HepG2 (cell line): ENCODE data around the gene EPB42. TPM values are rescaled to one million over a fixed set of nuclear protein-coding genes. Genes with fewer than 3 reads are reported as not detected.

Source experiments
- ATAC-seq: fragments of 200-7000 bp; cut with Tn5 transposase; 3 replicates; pipeline ENCODE4 v1.9.1; 2020; ENCODE audit warnings: mild to moderate bottlenecking, moderate library complexity
- BruUV-seq: library from RNA; stranded (reverse); fragments of 400-500 nt; replicated peaks from 2 replicates; lab custom pipeline; 2021; lab: Mats Ljungman, UMichigan
- CTCF ChIA-PET: fragments of 300-600 bp; formaldehyde crosslinking; extraction: SDS; loops from one replicate; lab custom pipeline; 2021; ENCODE audit warnings: low total read pairs, inconsistent platforms, low intra/inter-chr PET ratio; lab: Yijun Ruan, JAX
- POLR2A ChIA-PET: fragments of 350-600 bp; sonication (Branson Sonifier 250); formaldehyde crosslinking; loops from one replicate; lab custom pipeline; 2020; ENCODE audit warnings: antibody characterized with exemption, inconsistent platforms; lab: Yijun Ruan, JAX
- DNase-seq: peaks from one replicate; pipeline ENCODE4 v3.0.0-alpha.2; 2015; ENCODE audit warnings: low spot score
- FAIRE-seq: peaks from 3 replicates; lab custom pipeline; 2011; peaks lifted over from hg19 to GRCh38; lab: Jason Lieb, UNC
- H2AFZ ChIP-seq: one replicate; pipeline ENCODE4 v1.6.1; 2011; ENCODE audit warnings: low read length, inconsistent platforms
- H3K27ac ChIP-seq: fragments of 300-600 bp; 3 replicates; pipeline ENCODE4 v1.8.0; 2011; ENCODE audit warnings: mixed run types, mild to moderate bottlenecking, mixed read lengths, low read length, inconsistent platforms; ENCODE audit not compliant: insufficient read depth; ENCODE audit errors: extremely low read length
- H3K27me3 ChIP-seq, 2 experiments: fragments of 200-600 bp in 1 of 2; 2 replicates in 1 of 2; 3 replicates in 1 of 2; pipeline versions ENCODE4 v1.6.0 to v1.8.0; 2011; ENCODE audit warnings: low read length in 2 of 2, mild to moderate bottlenecking in 2 of 2, moderate library complexity in 2 of 2, inconsistent platforms in 1 of 2; ENCODE audit not compliant: insufficient read depth in 2 of 2, control insufficient read depth in 1 of 2
- H3K36me3 ChIP-seq, 2 experiments: fragments of 200-600 bp in 1 of 2; replicated peaks in 1 of 2; 2 replicates in 1 of 2; 3 replicates in 1 of 2; pipeline versions ENCODE4 v1.5.1 to v1.8.0; 2011; ENCODE audit warnings: low read length in 2 of 2, inconsistent platforms in 1 of 2; ENCODE audit not compliant: insufficient read depth in 2 of 2, control insufficient read depth in 1 of 2
- H3K4me1 ChIP-seq: 2 replicates; pipeline ENCODE4 v1.5.1; 2012; ENCODE audit warnings: low read length, inconsistent platforms; ENCODE audit not compliant: insufficient read depth
- H3K4me2 ChIP-seq: 2 replicates; pipeline ENCODE4 v1.6.0; 2011; ENCODE audit warnings: low read depth, low read length, inconsistent platforms
- H3K4me3 ChIP-seq, 3 experiments: fragments of 200-600 bp in 1 of 3; sonication (generic), shearing (Covaris generic) in 1 of 3; replicated peaks in 1 of 3; 2 replicates each; pipeline ENCODE4 v1.5.1; 2011 to 2016; ENCODE audit warnings: low read length in 3 of 3, inconsistent platforms in 2 of 3, low read depth in 2 of 3, mild to moderate bottlenecking in 2 of 3, control low read depth in 1 of 3, mixed read lengths in 1 of 3; ENCODE audit not compliant: insufficient read depth in 1 of 3
- H3K79me2 ChIP-seq: one replicate; pipeline ENCODE4 v1.6.1; 2011; ENCODE audit warnings: low read length, inconsistent platforms; ENCODE audit not compliant: insufficient read depth
- H3K9ac ChIP-seq: 2 replicates; pipeline ENCODE4 v1.6.0; 2011; ENCODE audit warnings: mild to moderate bottlenecking, low read depth, low read length, inconsistent platforms; ENCODE audit not compliant: insufficient read depth
- H3K9me3 ChIP-seq: 2 replicates; pipeline ENCODE4 v1.5.1; 2012; ENCODE audit warnings: mild to moderate bottlenecking, low read length
- H4K20me1 ChIP-seq: 2 replicates; pipeline ENCODE4 v1.6.0; 2011; ENCODE audit warnings: inconsistent platforms, mild to moderate bottlenecking, low read length, moderate library complexity; ENCODE audit not compliant: insufficient read depth
- DNMT1 ChIP-seq: sonication (generic); formaldehyde crosslinking; IDR thresholded peaks from 2 replicates; pipeline ENCODE4 v1.5.1; 2020; ENCODE audit warnings: mild to moderate bottlenecking, missing genetic modification reagents
- MAFG ChIP-seq: sonication (generic); formaldehyde crosslinking; IDR thresholded peaks from 2 replicates; pipeline ENCODE4 v1.5.1; 2020; ENCODE audit warnings: mild to moderate bottlenecking, missing genetic modification reagents
- NFATC3 ChIP-seq: sonication (generic); formaldehyde crosslinking; IDR thresholded peaks from 2 replicates; pipeline ENCODE4 v1.5.1; 2020; ENCODE audit warnings: mild to moderate bottlenecking, missing genetic modification reagents
- PCBP2 ChIP-seq: fragments of 200-400 bp; formaldehyde crosslinking; optimal IDR thresholded peaks from 2 replicates; pipeline ENCODE3; 2018; ENCODE audit warnings: low read length, low read depth; ENCODE audit not compliant: poor library complexity, severe bottlenecking
- ZNF335 ChIP-seq: sonication (generic); formaldehyde crosslinking; IDR thresholded peaks from 2 replicates; pipeline ENCODE4 v1.4.0; 2020; ENCODE audit warnings: missing genetic modification reagents
- ZNF570 ChIP-seq: sonication (generic); formaldehyde crosslinking; IDR thresholded peaks from 2 replicates; pipeline ENCODE4 v1.4.0; 2020; ENCODE audit warnings: mild to moderate bottlenecking, missing genetic modification reagents, borderline replicate concordance
- ZNF598 ChIP-seq: sonication (generic); formaldehyde crosslinking; IDR thresholded peaks from 2 replicates; pipeline ENCODE4 v1.5.1; 2020; ENCODE audit warnings: mild to moderate bottlenecking, missing genetic modification reagents, borderline replicate concordance
- ZNF782 ChIP-seq: sonication (generic); formaldehyde crosslinking; IDR thresholded peaks from 2 replicates; pipeline ENCODE4 v1.4.0; 2020; ENCODE audit warnings: missing genetic modification reagents, mild to moderate bottlenecking, borderline replicate concordance
- WGBS: methylation state at CpG from one replicate; pipeline ENCODE4 v1.1.6; 2017; ENCODE audit warnings: low lambda C conversion rate; 5-methylcytosine and 5-hydroxymethylcytosine counted together
- in situ Hi-C: cut with HindIII; loops from 2 replicates; pipeline ENCODE4 v1.10.0; 2017; ENCODE audit warnings: low pct_unique_long_range_greater_than_20kb; ENCODE audit not compliant: extremely low pct_ligation_motif_present
- intact Hi-C: fragments of 100-400 bp; cut with micrococcal nuclease; formaldehyde crosslinking; loops from one replicate; pipeline ENCODE4 v1.10.0; 2022; ENCODE audit not compliant: unreplicated experiment
- polyA plus RNA-seq, 8 experiments: library from polyadenylated mRNA; depleted of rRNA in 3 of 8; stranded (reverse) in 7 of 8; unstranded in 1 of 8; fragments of >200 nt; fragmentation: Illumina TruSeq in 4 of 8; extraction: Trizol in 4 of 8; gene quantifications; 2 replicates each; pipeline versions ENCODE4 v1.2.1 to v1.2.3, GENCODE V29; 2011 to 2016; ENCODE audit warnings: low read depth in 4 of 8, missing spikeins in 1 of 8, mixed read lengths in 1 of 8; ENCODE audit not compliant: insufficient read depth in 1 of 8
- total RNA-seq, 5 experiments: library from RNA; depleted of rRNA; stranded (reverse); fragments of >200 nt; fragmentation: Illumina TruSeq; extraction: Trizol; gene quantifications; 2 replicates each; pipeline ENCODE4 v1.2.3, GENCODE V29; 2016; ENCODE audit warnings: low read depth in 1 of 5
- TF ChIP-seq, protein P1 (sequence below): sonication (generic); formaldehyde crosslinking; IDR thresholded peaks from 2 replicates; pipeline ENCODE4 v1.9.0; 2022; ENCODE audit warnings: low read depth, missing genetic modification reagents
- TF ChIP-seq, protein P2 (sequence below): sonication (generic); formaldehyde crosslinking; IDR thresholded peaks from 2 replicates; pipeline ENCODE4 v1.5.1; 2020; ENCODE audit warnings: mild to moderate bottlenecking, moderate library complexity, missing genetic modification reagents
- TF ChIP-seq, protein P3 (sequence below): sonication (generic); formaldehyde crosslinking; IDR thresholded peaks from 2 replicates; pipeline ENCODE4 v1.8.1; 2023; ENCODE audit warnings: mild to moderate bottlenecking, missing genetic modification reagents, borderline replicate concordance
- TF ChIP-seq, protein P4 (sequence below): sonication (generic); formaldehyde crosslinking; IDR thresholded peaks from one replicate; pipeline ENCODE4 v1.5.1; 2020; ENCODE audit warnings: mild to moderate bottlenecking, missing genetic modification reagents; ENCODE audit errors: not compliant biosample characterization

The EPB42 gene
- total and polyA plus RNA-seq, 2 of the 13 experiments (the other 11 are each of a cell fraction or from before 2014, with no cell fraction given), result not detected

DNA sequence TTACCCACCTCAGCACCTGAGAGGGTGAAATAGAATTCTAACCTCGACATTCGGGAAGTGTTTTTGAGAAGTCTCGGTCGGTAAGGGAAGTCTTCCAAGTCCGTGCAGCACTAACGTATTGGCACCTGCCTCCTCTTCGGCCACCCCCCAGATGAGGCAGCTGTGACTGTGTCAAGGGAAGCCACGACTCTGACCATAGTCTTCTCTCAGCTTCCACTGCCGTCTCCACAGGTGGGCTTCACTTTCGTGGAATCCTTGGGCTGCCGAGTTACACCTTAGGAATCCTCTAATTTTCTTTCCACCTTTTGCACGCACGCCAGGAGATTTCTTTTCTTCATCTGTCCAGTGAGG is 34.8 kb downstream of the EPB42 start:
- Histone ChIP-seq H3K79me2 (no peaks in the 10 kb centered on the region), H3K4me1 (peaks cover 10% of the 10 kb centered on the region), H3K9me3 (no peaks in the 10 kb centered on the region), H3K4me2 (peak overlapping the region; percentile 89), H3K4me3 (peak overlapping the region; percentile 86 to 89 (median 87)), H3K9ac (peak overlapping the region; percentile 69), H3K27me3 (no peaks in the 10 kb centered on the region), H2AFZ (peak overlapping the region; percentile 57), H4K20me1 (no peaks in the 10 kb centered on the region), H3K36me3 (peaks cover 3 to 25% of the 10 kb centered on the region in 2 experiments; a peak in 2 of 5 replicates), H3K27ac (peak overlapping the region; percentile 77)
- FAIRE-seq (no peak), DNase-seq (no peak), ATAC-seq (peak; percentile 51)
- intact Hi-C loops, result loop anchor here (5.0 kb wide), 1 partner anchor 79 kb away; the partner anchor contains the start of gene UBR1
- in situ Hi-C loops, result no loop called here
- ChIA-PET CTCF (interaction anchor here (1.1 kb wide), 1 partner anchor 100 kb away, joined by 3 read pairs; no protein-coding TSS in a partner anchor), POLR2A (interaction anchor here (1.0 to 1.3 kb wide), 2 partner anchors 9 to 18 kb away, joined by 4 to 6 read pairs; no protein-coding TSS in a partner anchor)
- TSS peak; percentile 48 for BruUV-seq
- WGBS, result 0% methylated on average over 10 of the region's 13 CpGs
- TF ChIP-seq ZNF570 (CRISPR knock-in tag), result no peak
- TF ChIP-seq, protein P1, sequence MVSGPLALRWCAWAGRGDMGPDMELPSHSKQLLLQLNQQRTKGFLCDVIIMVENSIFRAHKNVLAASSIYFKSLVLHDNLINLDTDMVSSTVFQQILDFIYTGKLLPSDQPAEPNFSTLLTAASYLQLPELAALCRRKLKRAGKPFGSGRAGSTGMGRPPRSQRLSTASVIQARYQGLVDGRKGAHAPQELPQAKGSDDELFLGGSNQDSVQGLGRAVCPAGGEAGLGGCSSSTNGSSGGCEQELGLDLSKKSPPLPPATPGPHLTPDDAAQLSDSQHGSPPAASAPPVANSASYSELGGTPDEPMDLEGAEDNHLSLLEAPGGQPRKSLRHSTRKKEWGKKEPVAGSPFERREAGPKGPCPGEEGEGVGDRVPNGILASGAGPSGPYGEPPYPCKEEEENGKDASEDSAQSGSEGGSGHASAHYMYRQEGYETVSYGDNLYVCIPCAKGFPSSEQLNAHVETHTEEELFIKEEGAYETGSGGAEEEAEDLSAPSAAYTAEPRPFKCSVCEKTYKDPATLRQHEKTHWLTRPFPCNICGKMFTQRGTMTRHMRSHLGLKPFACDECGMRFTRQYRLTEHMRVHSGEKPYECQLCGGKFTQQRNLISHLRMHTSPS (CRISPR knock-in tag), result no peak
- no peak for TF ChIP-seq ZNF335 (CRISPR knock-in tag)
- TF ChIP-seq NFATC3 (CRISPR knock-in tag), result 0 out of 2 replicates have a peak, but pooled peaks have one; percentile 45
- no peak for TF ChIP-seq ZNF782
- TF ChIP-seq, protein P2, sequence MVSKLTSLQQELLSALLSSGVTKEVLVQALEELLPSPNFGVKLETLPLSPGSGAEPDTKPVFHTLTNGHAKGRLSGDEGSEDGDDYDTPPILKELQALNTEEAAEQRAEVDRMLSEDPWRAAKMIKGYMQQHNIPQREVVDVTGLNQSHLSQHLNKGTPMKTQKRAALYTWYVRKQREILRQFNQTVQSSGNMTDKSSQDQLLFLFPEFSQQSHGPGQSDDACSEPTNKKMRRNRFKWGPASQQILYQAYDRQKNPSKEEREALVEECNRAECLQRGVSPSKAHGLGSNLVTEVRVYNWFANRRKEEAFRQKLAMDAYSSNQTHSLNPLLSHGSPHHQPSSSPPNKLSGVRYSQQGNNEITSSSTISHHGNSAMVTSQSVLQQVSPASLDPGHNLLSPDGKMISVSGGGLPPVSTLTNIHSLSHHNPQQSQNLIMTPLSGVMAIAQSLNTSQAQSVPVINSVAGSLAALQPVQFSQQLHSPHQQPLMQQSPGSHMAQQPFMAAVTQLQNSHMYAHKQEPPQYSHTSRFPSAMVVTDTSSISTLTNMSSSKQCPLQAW (CRISPR knock-in tag), result 0 out of 2 replicates have a peak, but pooled peaks have one; percentile 24
- no peak for TF ChIP-seq PCBP2
- 0 out of 2 replicates have a peak, but pooled peaks have one; percentile 36 for TF ChIP-seq ZNF598
- TF ChIP-seq, protein P3, sequence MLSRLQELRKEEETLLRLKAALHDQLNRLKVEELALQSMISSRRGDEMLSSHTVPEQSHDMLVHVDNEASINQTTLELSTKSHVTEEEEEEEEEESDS, result no peak
- TF ChIP-seq MAFG (CRISPR knock-in tag), result no peak
- TF ChIP-seq, protein P4, sequence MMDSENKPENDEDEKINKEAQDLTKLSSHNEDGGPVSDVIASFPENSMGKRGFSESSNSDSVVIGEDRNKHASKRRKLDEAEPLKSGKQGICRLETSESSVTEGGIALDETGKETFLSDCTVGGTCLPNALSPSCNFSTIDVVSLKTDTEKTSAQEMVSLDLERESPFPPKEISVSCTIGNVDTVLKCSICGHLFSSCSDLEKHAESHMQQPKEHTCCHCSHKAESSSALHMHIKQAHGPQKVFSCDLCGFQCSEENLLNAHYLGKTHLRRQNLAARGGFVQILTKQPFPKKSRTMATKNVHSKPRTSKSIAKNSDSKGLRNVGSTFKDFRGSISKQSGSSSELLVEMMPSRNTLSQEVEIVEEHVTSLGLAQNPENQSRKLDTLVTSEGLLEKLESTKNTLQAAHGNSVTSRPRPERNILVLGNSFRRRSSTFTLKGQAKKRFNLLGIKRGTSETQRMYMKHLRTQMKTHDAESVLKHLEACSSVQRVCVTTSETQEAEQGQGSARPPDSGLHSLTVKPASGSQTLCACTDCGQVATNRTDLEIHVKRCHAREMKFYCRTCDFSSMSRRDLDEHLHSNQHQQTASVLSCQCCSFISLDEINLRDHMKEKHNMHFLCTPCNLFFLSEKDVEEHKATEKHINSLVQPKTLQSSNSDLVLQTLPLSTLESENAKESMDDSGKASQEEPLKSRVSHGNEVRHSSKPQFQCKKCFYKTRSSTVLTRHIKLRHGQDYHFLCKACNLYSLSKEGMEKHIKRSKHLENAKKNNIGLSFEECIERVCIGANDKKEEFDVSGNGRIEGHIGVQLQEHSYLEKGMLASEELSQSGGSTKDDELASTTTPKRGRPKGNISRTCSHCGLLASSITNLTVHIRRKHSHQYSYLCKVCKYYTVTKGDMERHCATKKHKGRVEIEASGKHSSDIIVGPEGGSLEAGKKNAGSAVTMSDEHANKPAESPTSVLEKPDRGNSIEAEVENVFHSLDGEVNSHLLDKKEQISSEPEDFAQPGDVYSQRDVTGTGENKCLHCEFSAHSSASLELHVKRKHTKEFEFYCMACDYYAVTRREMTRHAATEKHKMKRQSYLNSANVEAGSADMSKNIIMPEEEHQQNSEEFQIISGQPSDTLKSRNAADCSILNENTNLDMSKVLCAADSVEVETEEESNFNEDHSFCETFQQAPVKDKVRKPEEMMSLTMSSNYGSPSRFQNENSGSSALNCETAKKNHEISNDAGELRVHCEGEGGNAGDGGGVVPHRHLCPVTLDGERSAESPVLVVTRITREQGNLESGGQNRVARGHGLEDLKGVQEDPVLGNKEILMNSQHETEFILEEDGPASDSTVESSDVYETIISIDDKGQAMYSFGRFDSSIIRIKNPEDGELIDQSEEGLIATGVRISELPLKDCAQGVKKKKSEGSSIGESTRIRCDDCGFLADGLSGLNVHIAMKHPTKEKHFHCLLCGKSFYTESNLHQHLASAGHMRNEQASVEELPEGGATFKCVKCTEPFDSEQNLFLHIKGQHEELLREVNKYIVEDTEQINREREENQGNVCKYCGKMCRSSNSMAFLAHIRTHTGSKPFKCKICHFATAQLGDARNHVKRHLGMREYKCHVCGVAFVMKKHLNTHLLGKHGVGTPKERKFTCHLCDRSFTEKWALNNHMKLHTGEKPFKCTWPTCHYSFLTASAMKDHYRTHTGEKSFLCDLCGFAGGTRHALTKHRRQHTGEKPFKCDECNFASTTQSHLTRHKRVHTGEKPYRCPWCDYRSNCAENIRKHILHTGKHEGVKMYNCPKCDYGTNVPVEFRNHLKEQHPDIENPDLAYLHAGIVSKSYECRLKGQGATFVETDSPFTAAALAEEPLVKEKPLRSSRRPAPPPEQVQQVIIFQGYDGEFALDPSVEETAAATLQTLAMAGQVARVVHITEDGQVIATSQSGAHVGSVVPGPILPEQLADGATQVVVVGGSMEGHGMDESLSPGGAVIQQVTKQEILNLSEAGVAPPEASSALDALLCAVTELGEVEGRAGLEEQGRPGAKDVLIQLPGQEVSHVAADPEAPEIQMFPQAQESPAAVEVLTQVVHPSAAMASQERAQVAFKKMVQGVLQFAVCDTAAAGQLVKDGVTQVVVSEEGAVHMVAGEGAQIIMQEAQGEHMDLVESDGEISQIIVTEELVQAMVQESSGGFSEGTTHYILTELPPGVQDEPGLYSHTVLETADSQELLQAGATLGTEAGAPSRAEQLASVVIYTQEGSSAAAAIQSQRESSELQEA (CRISPR knock-in tag), result no peak
- no peak for TF ChIP-seq DNMT1 (CRISPR knock-in tag)
